Fibroblast of the aortic adventitia (primary cell): ENCODE results near the gene PRR19. TPM values are rescaled to one million over a fixed set of nuclear protein-coding genes. Genes with fewer than 3 reads are reported as not detected.

ENCODE experiments used
- DNase-seq: peaks from one replicate; pipeline ENCODE4 v3.0.0-alpha.2; 2010; ENCODE audit warnings: low read depth
- H3K4me3 ChIP-seq: 2 replicates; pipeline ENCODE4 v1.5.1; 2011; ENCODE audit warnings: low read depth, mild to moderate bottlenecking, control low read depth, low read length, moderate library complexity
- CTCF ChIP-seq: IDR thresholded peaks from 2 replicates; pipeline ENCODE4 v1.5.1; 2011; ENCODE audit warnings: mild to moderate bottlenecking, low read length, control low read depth, inconsistent platforms; ENCODE audit not compliant: insufficient read depth
- total RNA-seq: library from RNA; depleted of rRNA; stranded (reverse); fragments of >200 nt; gene quantifications from 2 replicates; pipeline ENCODE4 v1.2.3, GENCODE V29; 2012; ENCODE audit warnings: low replicate concordance

PRR19 gene
- total RNA-seq, 1 donor: 1.1 TPM

- no peak for TF ChIP-seq CTCF
- no peak overlapping the region for H3K4me3 ChIP-seq
- no peak for DNase-seq
Observed at GRCh38 chr19:42276821-42277220, 25.1 kb upstream of the PRR19 start.

GRCh38 chr19:42277821-42278451 lies 24.0 kb upstream of the PRR19 start:
- no peak for TF ChIP-seq CTCF
- peak; percentile 50 for DNase-seq
- no peak overlapping the region for H3K4me3 ChIP-seq

GRCh38 chr19:42278452-42279154 lies 23.3 kb upstream of the PRR19 start:
- no peak for TF ChIP-seq CTCF
- DNase-seq: no peak
- H3K4me3 ChIP-seq: no peak overlapping the region

GRCh38 chr19:42279155-42279901 lies 22.6 kb upstream of the PRR19 start:
- no peak for DNase-seq
- no peak for TF ChIP-seq CTCF
- peak overlapping the region; percentile 76 for H3K4me3 ChIP-seq

- TF ChIP-seq CTCF: peak; percentile 82
- peak; percentile 95 for DNase-seq
- H3K4me3 ChIP-seq: peak overlapping the region; percentile 76
Observed at GRCh38 chr19:42279902-42280814, 21.8 kb upstream of the PRR19 start.

- TF ChIP-seq CTCF: no peak
- no peak for DNase-seq
- H3K4me3 ChIP-seq: peak overlapping the region; percentile 76
Observed at GRCh38 chr19:42280815-42281145, 21.2 kb upstream of the PRR19 start.
